ENCODE data around the gene EXO1.

DNA sequence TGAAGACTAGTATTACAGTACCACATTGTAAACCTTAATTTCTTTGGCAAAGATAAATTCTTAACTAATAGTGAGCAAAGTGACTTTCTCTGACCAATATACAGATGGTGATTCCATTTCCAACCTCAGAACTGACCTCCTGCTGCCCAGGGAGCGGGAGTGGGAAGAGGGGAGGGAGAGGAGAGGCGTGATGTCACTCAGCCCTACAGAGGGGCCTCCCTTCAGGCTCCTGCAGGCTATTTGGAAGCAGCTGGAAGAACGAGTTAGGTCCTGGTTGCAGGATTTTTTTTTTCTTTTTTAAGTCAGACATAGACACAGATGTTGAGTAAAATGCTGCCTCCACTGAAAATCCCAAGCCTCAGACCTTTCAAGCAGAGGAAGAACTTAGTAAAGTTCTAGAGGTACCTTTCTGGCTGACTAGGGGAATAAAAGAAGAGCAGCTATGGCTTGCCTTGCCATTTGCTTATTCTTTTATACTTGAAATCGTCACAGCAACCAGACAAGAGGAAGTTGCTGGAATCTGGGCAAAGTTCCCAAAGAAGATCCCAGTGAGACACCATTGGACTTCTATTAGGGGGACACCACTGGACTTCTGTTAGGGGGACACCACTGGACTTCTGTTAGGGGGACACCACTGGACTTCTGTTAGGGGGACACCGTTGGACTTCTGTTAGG, 54.5 kb downstream of the EXO1 start:
- no peak for TF ChIP-seq EZH2phosphoT487 (IDR thresholded peaks at IDR 0.05; ENCODE audit: borderline replicate concordance, low read depth)
- TF ChIP-seq FOXJ3 (CRISPR knock-in tag; IDR thresholded peaks at IDR 0.05) = no peak
- no peak for TF ChIP-seq CHD2 (IDR thresholded peaks at IDR 0.05; ENCODE audit: low read length, partially characterized antibody)

Data from SK-N-SH (cell line).